ENCODE measurements around the gene EML6. TPM values are rescaled to one million over a fixed set of nuclear protein-coding genes. Genes with fewer than 3 reads are reported as not detected.

EML6 gene
- total and polyA plus RNA-seq, 2 of the 13 experiments (the other 11 are each of a cell fraction or from before 2014, with no cell fraction given), result 17.2 to 32.4 TPM

GRCh38 chr2:54708584-54709335 lies 14.7 kb upstream of the EML6 start:
- no peak for TF ChIP-seq PPARG (CRISPR knock-in tag; conservative IDR thresholded peaks at IDR 0.05)
- no peak for TF ChIP-seq ZMAT3 (CRISPR knock-in tag; conservative IDR thresholded peaks at IDR 0.05)
- no peak for TF ChIP-seq NONO (IDR thresholded peaks at IDR 0.05)
- no peak for TF ChIP-seq NONO (CRISPR knock-in tag; conservative IDR thresholded peaks at IDR 0.05)
- no peak for TF ChIP-seq ZFP91 (CRISPR knock-in tag; IDR thresholded peaks at IDR 0.05; ENCODE audit: borderline replicate concordance)
- TF ChIP-seq GMEB1 (CRISPR knock-in tag; IDR thresholded peaks at IDR 0.05; ENCODE audit: borderline replicate concordance), result no peak
- POLR2A ChIA-PET, result no interaction called here
- CTCF ChIA-PET (ENCODE audit: low intra/inter-chr PET ratio, low total read pairs), result no interaction called here
- no peaks in the 10 kb centered on the region for H3K27me3 ChIP-seq (ENCODE audit: control insufficient read depth in 1 of 2, insufficient read depth in 2 of 2, low read length in 2 of 2)
- no peak for FAIRE-seq
- no peak overlapping the region for H3K9ac ChIP-seq (ENCODE audit: insufficient read depth, low read depth, low read length)
- intact Hi-C loops (cut with micrococcal nuclease; ENCODE audit: unreplicated experiment) (loop anchor here (10.0 kb wide), 2 partner anchors 364 to 534 kb away; no protein-coding TSS in a partner anchor), in situ Hi-C loops (cut with HindIII; ENCODE audit: extremely low pct_ligation_motif_present, low pct_unique_long_range_greater_than_20kb) (loop anchor here (5.0 kb wide), 1 partner anchor 46 kb away; no protein-coding TSS in a partner anchor)
- no peak for DNase-seq (ENCODE audit: low spot score)
- peaks cover 37% of the 10 kb centered on the region for H3K4me1 ChIP-seq (ENCODE audit: insufficient read depth, low read length)
- no peak overlapping the region for H3K4me2 ChIP-seq (ENCODE audit: low read depth, low read length)
- H3K36me3 ChIP-seq (replicated peaks in 1 of 2; ENCODE audit: control insufficient read depth in 1 of 2, insufficient read depth in 2 of 2, low read length in 2 of 2), result no peaks in the 10 kb centered on the region
- BruUV-seq (replicated peaks), result no TSS peak
- H3K27ac ChIP-seq (ENCODE audit: extremely low read length, insufficient read depth, low read length), result no peak overlapping the region
- no peaks in the 10 kb centered on the region for H3K9me3 ChIP-seq (ENCODE audit: low read length)
- no peak overlapping the region for H3K4me3 ChIP-seq (replicated peaks in 1 of 3; ENCODE audit: insufficient read depth in 1 of 3, low read depth in 2 of 3, low read length in 3 of 3)
- 90% methylated on average over 24 of the region's 35 CpGs for WGBS (ENCODE audit: low lambda C conversion rate)
- peak; percentile 30 for ATAC-seq
- no peak overlapping the region for H2AFZ ChIP-seq (ENCODE audit: low read length)
- H4K20me1 ChIP-seq (ENCODE audit: insufficient read depth, low read length), result no peaks in the 10 kb centered on the region
- no peaks in the 10 kb centered on the region for H3K79me2 ChIP-seq (ENCODE audit: insufficient read depth, low read length)
